Mesenchymal stem cell (in vitro differentiated cells and primary cell): Measurements from ENCODE around the gene SKOR1.

Experiments
- DNase-seq: peaks from one replicate; pipeline ENCODE4 v3.0.0-alpha.2; 2013
- H2AFZ ChIP-seq: one replicate; pipeline ENCODE4 v1.6.1; 2013; ENCODE audit warnings: low read depth, mild to moderate bottlenecking, control low read depth, inconsistent platforms, low read length, moderate library complexity
- H2AK5ac ChIP-seq: 2 replicates; pipeline ENCODE4 v1.6.1; 2013; ENCODE audit warnings: low read length, moderate library complexity, mild to moderate bottlenecking, inconsistent platforms; ENCODE audit not compliant: severe bottlenecking
- H2BK120ac ChIP-seq: one replicate; pipeline ENCODE4 v1.6.1; 2013; ENCODE audit warnings: low read depth, mild to moderate bottlenecking, inconsistent platforms, low read length, moderate library complexity
- H2BK12ac ChIP-seq, 2 experiments: one replicate each; pipeline ENCODE4 v1.6.1; 2013; ENCODE audit warnings: inconsistent platforms in 2 of 2, low read length in 2 of 2, mild to moderate bottlenecking in 2 of 2, moderate library complexity in 2 of 2, control low read depth in 1 of 2
- H2BK15ac ChIP-seq: one replicate; pipeline ENCODE4 v1.6.1; 2013; ENCODE audit warnings: mild to moderate bottlenecking, low read depth, inconsistent platforms; ENCODE audit not compliant: poor library complexity, severe bottlenecking
- H2BK5ac ChIP-seq: 2 replicates; pipeline ENCODE4 v1.6.1; 2013; ENCODE audit warnings: low read depth, mild to moderate bottlenecking, low read length, control low read depth, inconsistent platforms; ENCODE audit not compliant: poor library complexity, severe bottlenecking
- H3K14ac ChIP-seq, 2 experiments: one replicate each; pipeline ENCODE4 v1.6.1; 2013; ENCODE audit warnings: inconsistent platforms in 2 of 2, low read length in 2 of 2, control low read depth in 1 of 2, mild to moderate bottlenecking in 1 of 2, moderate library complexity in 1 of 2
- H3K18ac ChIP-seq, 2 experiments: one replicate each; pipeline ENCODE4 v1.6.1; 2013; ENCODE audit warnings: inconsistent platforms in 2 of 2, low read length in 2 of 2, control low read depth in 1 of 2, low read depth in 1 of 2, mild to moderate bottlenecking in 1 of 2
- H3K23ac ChIP-seq, 2 experiments: one replicate each; pipeline ENCODE4 v1.6.1; 2013; ENCODE audit warnings: inconsistent platforms in 2 of 2, low read length in 2 of 2, mild to moderate bottlenecking in 2 of 2, moderate library complexity in 2 of 2, control low read depth in 1 of 2
- H3K27ac ChIP-seq: 2 replicates; pipeline ENCODE4 v1.5.1; 2013; ENCODE audit warnings: mild to moderate bottlenecking, moderate library complexity, low read length, control low read depth, inconsistent platforms; ENCODE audit not compliant: poor library complexity, severe bottlenecking
- H3K27me3 ChIP-seq, 2 experiments: 2 replicates each; pipeline versions ENCODE4 v1.6.1 to v1.7.0; 2013; ENCODE audit warnings: low read length in 2 of 2, mild to moderate bottlenecking in 2 of 2, moderate library complexity in 2 of 2, control low read depth in 1 of 2, inconsistent platforms in 1 of 2; ENCODE audit not compliant: control insufficient read depth in 1 of 2, insufficient read depth in 1 of 2
- H3K36me3 ChIP-seq, 2 experiments: 2 replicates each; pipeline versions ENCODE4 v1.6.1 to v1.7.0; 2013; ENCODE audit warnings: low read length in 2 of 2, control low read depth in 1 of 2, inconsistent platforms in 1 of 2, low read depth in 1 of 2, mild to moderate bottlenecking in 1 of 2; ENCODE audit not compliant: insufficient read depth in 2 of 2, control insufficient read depth in 1 of 2
- H3K4ac ChIP-seq, 2 experiments: one replicate each; pipeline ENCODE4 v1.6.1; 2013; ENCODE audit warnings: inconsistent platforms in 2 of 2, low read length in 2 of 2, mild to moderate bottlenecking in 2 of 2, moderate library complexity in 2 of 2, control low read depth in 1 of 2, low read depth in 1 of 2
- H3K4me1 ChIP-seq: 2 replicates; pipeline ENCODE4 v1.6.1; 2013; ENCODE audit warnings: low read depth, low read length, control low read depth; ENCODE audit not compliant: control insufficient read depth, insufficient read depth
- H3K4me2 ChIP-seq: 2 replicates; pipeline ENCODE4 v1.6.1; 2013; ENCODE audit warnings: low read length, mild to moderate bottlenecking, inconsistent platforms; ENCODE audit not compliant: poor library complexity, severe bottlenecking
- H3K4me3 ChIP-seq, 2 experiments: 2 replicates each; pipeline versions ENCODE4 v1.5.1 to v1.7.0; 2013; ENCODE audit warnings: low read length in 2 of 2, mild to moderate bottlenecking in 2 of 2, control low read depth in 1 of 2, low read depth in 1 of 2; ENCODE audit not compliant: insufficient read depth in 1 of 2
- H3K79me1 ChIP-seq: replicated peaks from 2 replicates; pipeline ENCODE4 v1.6.1; 2013; ENCODE audit warnings: mild to moderate bottlenecking, control low read depth, low read length, inconsistent platforms; ENCODE audit not compliant: poor library complexity, severe bottlenecking
- H3K9ac ChIP-seq: 2 replicates; pipeline ENCODE4 v1.7.0; 2013; ENCODE audit warnings: mild to moderate bottlenecking, low read length, moderate library complexity
- H3K9me3 ChIP-seq: 2 replicates; pipeline ENCODE4 v1.7.0; 2013; ENCODE audit warnings: mild to moderate bottlenecking, low read length; ENCODE audit not compliant: control insufficient read depth
- H4K8ac ChIP-seq: one replicate; pipeline ENCODE4 v1.6.1; 2013; ENCODE audit warnings: inconsistent platforms, mild to moderate bottlenecking, low read length, moderate library complexity
- H4K91ac ChIP-seq: one replicate; pipeline ENCODE4 v1.6.1; 2013; ENCODE audit warnings: mild to moderate bottlenecking, low read length, inconsistent platforms
- WGBS: methylation state at CpG from one replicate; pipeline ENCODE4 v1.1.7; 2013; ENCODE audit warnings: mixed read lengths; 5-methylcytosine and 5-hydroxymethylcytosine counted together

SKOR1 gene

GRCh38 chr15:67784090-67784781 lies 41.1 kb upstream of the SKOR1 start:
- Histone ChIP-seq H4K8ac (no peak overlapping the region), H2AK5ac (no peak overlapping the region), H3K9me3 (no peaks in the 10 kb centered on the region), H3K36me3 (peaks cover 12 to 16% of the 10 kb centered on the region in 2 experiments), H3K4me1 (peaks cover 6% of the 10 kb centered on the region), H3K18ac (no peak overlapping the region), H3K9ac (no peak overlapping the region), H2BK120ac (no peak overlapping the region), H3K4me2 (no peak overlapping the region), H3K14ac (no peak overlapping the region), H3K79me1 (no peaks in the 10 kb centered on the region), H3K4ac (no peak overlapping the region), H2AFZ (no peak overlapping the region), H2BK12ac (no peak overlapping the region), H3K27ac (no peak overlapping the region), H2BK15ac (no peak overlapping the region), H3K27me3 (no peaks in the 10 kb centered on the region), H2BK5ac (no peak overlapping the region), H3K4me3 (no peak overlapping the region), H4K91ac (no peak overlapping the region), H3K23ac (no peak overlapping the region)
- WGBS = 63% methylated on average over 3 of the region's 4 CpGs
- DNase-seq = no peak

GRCh38 chr15:67784856-67785430 lies 40.4 kb upstream of the SKOR1 start:
- Histone ChIP-seq H2AK5ac (no peak overlapping the region), H3K27ac (no peak overlapping the region), H3K14ac (no peak overlapping the region), H3K18ac (no peak overlapping the region), H2BK5ac (no peak overlapping the region), H3K4ac (no peak overlapping the region), H2AFZ (no peak overlapping the region), H2BK15ac (no peak overlapping the region), H3K23ac (no peak overlapping the region), H3K4me3 (no peak overlapping the region), H3K36me3 (peaks cover 12 to 16% of the 10 kb centered on the region in 2 experiments), H4K8ac (no peak overlapping the region), H3K4me2 (no peak overlapping the region), H3K9me3 (no peaks in the 10 kb centered on the region), H3K9ac (no peak overlapping the region), H3K79me1 (no peaks in the 10 kb centered on the region), H3K4me1 (peaks cover 6% of the 10 kb centered on the region), H4K91ac (no peak overlapping the region), H2BK120ac (no peak overlapping the region), H3K27me3 (no peaks in the 10 kb centered on the region), H2BK12ac (no peak overlapping the region)
- WGBS = 90% methylated on average over 11 of the region's 12 CpGs
- DNase-seq = no peak

GRCh38 chr15:67785431-67785830 lies 39.9 kb upstream of the SKOR1 start:
- H4K91ac ChIP-seq = no peak overlapping the region
- no peak for DNase-seq

GRCh38 chr15:67786646-67787045 lies 38.7 kb upstream of the SKOR1 start:
- 95% methylated on average over 1 of the region's 4 CpGs for WGBS
- no peak overlapping the region for H2BK5ac ChIP-seq
- H3K14ac ChIP-seq = no peak overlapping the region
- no peaks in the 10 kb centered on the region for H3K9me3 ChIP-seq
- H2BK120ac ChIP-seq = no peak overlapping the region
- no peaks in the 10 kb centered on the region for H3K27me3 ChIP-seq
- H3K27ac ChIP-seq = no peak overlapping the region
- H2BK12ac ChIP-seq = no peak overlapping the region
- H3K23ac ChIP-seq = no peak overlapping the region
- H3K79me1 ChIP-seq = no peaks in the 10 kb centered on the region
- no peak overlapping the region for H3K9ac ChIP-seq
- peaks cover 7% of the 10 kb centered on the region for H3K4me1 ChIP-seq
- H4K91ac ChIP-seq = no peak overlapping the region
- no peak overlapping the region for H3K18ac ChIP-seq
- H3K4me2 ChIP-seq = no peak overlapping the region
- H3K4ac ChIP-seq = no peak overlapping the region
- no peak overlapping the region for H4K8ac ChIP-seq
- H3K4me3 ChIP-seq = no peak overlapping the region
- no peak overlapping the region for H2AK5ac ChIP-seq
- DNase-seq = no peak
- H2AFZ ChIP-seq = no peak overlapping the region
- no peak overlapping the region for H2BK15ac ChIP-seq
- peaks cover 12% of the 10 kb centered on the region in 2 experiments for H3K36me3 ChIP-seq

More at GRCh38 chr15:67785431-67785830, 39.9 kb upstream of the SKOR1 start:
- Histone ChIP-seq H3K4me1 (peaks cover 6% of the 10 kb centered on the region), H2BK5ac (no peak overlapping the region), H3K27ac (no peak overlapping the region), H3K79me1 (no peaks in the 10 kb centered on the region), H2BK12ac (no peak overlapping the region), H4K8ac (no peak overlapping the region), H3K18ac (no peak overlapping the region), H2AK5ac (no peak overlapping the region), H3K36me3 (peaks cover 12% of the 10 kb centered on the region in 2 experiments), H3K27me3 (no peaks in the 10 kb centered on the region), H3K9me3 (no peaks in the 10 kb centered on the region), H3K9ac (no peak overlapping the region), H3K14ac (no peak overlapping the region), H3K4ac (no peak overlapping the region), H2BK120ac (no peak overlapping the region), H2AFZ (no peak overlapping the region), H2BK15ac (no peak overlapping the region), H3K4me2 (no peak overlapping the region), H3K23ac (no peak overlapping the region), H3K4me3 (no peak overlapping the region)
- 80% methylated on average over 5 of the region's 5 CpGs for WGBS
